Fibroblast of mammary gland (primary cell): ENCODE data around the gene PLCG2.

ENCODE experiments used
- DNase-seq: peaks from one replicate; pipeline ENCODE4 v3.0.0-alpha.2; 2010; ENCODE audit warnings: low read depth
- H3K4me3 ChIP-seq: 2 replicates; pipeline ENCODE4 v1.5.1; 2011; ENCODE audit warnings: low read depth, mild to moderate bottlenecking, low read length, moderate library complexity; ENCODE audit not compliant: control insufficient read depth
- CTCF ChIP-seq: conservative IDR thresholded peaks from 2 replicates; pipeline ENCODE4 v1.5.1; 2011; ENCODE audit warnings: low read depth, low read length, inconsistent platforms; ENCODE audit not compliant: control insufficient read depth, insufficient read depth

Gene PLCG2

GRCh38 chr16:81902025-81902424, 122.9 kb downstream of the PLCG2 start:
- no peak overlapping the region for H3K4me3 ChIP-seq
- TF ChIP-seq CTCF = no peak
- no peak for DNase-seq

DNA sequence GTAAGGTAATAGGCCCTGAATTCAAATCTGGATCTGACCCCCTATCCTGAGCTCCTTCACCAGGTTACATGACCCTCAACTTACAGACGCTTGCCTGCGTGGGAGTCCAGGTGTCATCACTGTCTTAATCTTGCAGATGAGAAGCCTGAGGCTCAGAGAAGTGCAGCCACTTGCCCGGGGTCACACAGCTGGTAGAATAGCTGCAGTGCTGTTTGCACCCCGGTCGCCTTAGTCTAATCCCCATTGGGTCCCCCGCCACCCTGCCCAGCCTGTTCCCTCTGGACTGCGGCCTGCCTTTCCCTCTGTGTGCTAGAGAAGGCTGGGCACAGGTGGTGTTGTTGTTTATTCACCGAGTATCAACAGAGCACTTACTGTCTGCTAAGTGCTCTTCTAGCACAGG, 125.2 kb downstream of the PLCG2 start:
- no peak for TF ChIP-seq CTCF
- no peak for DNase-seq
- H3K4me3 ChIP-seq = no peak overlapping the region

GRCh38 chr16:81905277-81905676, 126.2 kb downstream of the PLCG2 start:
- no peak for DNase-seq
- no peak for TF ChIP-seq CTCF
- no peak overlapping the region for H3K4me3 ChIP-seq

- TF ChIP-seq CTCF = no peak
Measured at GRCh38 chr16:81907681-81908080, 128.6 kb downstream of the PLCG2 start.

DNA sequence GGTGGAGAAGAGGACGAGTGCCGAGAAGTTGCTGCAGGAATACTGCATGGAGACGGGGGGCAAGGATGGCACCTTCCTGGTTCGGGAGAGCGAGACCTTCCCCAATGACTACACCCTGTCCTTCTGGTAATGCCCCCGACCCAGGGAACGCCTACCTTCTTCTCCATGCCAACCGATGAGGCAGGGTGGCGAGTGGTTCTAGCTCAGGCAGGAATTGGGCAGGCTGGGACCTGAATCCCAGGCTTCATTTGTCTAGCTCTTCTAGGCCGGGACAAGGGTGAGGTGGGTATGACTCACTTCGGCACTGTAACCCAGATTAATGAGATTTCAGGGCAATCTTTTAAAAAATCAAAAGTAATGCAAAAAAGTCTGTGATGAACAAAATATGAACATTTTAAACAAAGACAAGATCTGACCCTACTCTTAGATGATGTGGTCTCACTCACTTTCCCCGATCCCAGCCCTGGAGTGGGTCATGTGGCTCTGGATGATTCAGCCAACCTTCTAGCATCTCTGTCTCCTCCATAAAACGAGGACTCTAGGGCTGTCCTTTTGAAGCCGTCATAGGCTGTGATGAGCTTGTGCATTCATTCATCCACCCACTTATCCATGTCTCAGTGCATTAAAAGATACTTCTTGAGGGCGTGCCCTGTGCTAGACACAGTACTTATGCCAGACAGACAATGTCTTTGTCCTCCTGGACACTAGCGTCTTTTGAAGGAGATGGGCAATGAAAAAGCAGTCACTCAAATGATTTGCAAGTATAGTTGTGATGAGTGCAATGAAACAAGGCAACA, 129.6 kb downstream of the PLCG2 start:
- no peak for TF ChIP-seq CTCF

More at GRCh38 chr16:81907681-81908080, 128.6 kb downstream of the PLCG2 start:
- H3K4me3 ChIP-seq = no peak overlapping the region
- DNase-seq = no peak

GRCh38 chr16:81910366-81910885, 131.3 kb downstream of the PLCG2 start:
- no peak for DNase-seq
- no peak for TF ChIP-seq CTCF
- H3K4me3 ChIP-seq = no peak overlapping the region

More for the DNA sequence above, 129.6 kb downstream of the PLCG2 start:
- no peak overlapping the region for H3K4me3 ChIP-seq
- DNase-seq = no peak
